Urothelium cell line (cell line): ENCODE data around the gene GPR17.

Experiments used
- DNase-seq: peaks from one replicate; pipeline ENCODE4 v3.0.0; 2011; ENCODE audit warnings: low spot score, mixed read lengths
- FAIRE-seq: peaks from 2 replicates; lab custom pipeline; 2011; peaks lifted over from hg19 to GRCh38; lab: Jason Lieb, UNC

Gene GPR17

DNA sequence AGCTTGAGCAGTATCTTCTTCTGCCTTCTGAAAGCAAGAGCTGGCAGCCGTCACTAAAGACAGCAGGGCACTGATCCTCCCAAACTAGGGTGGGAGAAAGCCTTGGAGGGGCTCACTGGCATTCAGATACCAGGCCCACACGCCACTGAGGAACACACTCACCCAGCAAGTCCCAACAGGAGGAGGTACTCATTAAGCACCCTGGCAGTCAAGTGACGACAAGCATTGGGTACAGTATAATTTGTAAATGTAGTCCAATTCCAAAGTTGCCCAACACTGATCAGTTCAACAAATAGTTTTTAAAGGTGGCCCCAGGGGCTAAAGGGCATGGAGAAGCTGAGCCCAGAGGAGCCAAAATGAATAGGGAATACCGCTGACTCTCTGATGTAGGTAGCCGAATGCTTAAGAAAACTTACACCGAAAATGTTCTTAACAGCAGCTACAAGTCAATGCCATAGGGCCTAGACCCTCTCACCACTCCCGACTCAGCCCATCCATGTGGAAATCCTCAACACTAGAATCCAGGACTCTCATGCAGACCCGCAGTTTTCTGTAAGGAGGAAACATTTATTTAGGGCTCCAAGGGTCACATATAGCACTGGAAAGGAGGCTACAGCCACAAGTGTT is 19.4 kb downstream of the GPR17 start:
- FAIRE-seq, result no peak
- DNase-seq, result no peak

DNA sequence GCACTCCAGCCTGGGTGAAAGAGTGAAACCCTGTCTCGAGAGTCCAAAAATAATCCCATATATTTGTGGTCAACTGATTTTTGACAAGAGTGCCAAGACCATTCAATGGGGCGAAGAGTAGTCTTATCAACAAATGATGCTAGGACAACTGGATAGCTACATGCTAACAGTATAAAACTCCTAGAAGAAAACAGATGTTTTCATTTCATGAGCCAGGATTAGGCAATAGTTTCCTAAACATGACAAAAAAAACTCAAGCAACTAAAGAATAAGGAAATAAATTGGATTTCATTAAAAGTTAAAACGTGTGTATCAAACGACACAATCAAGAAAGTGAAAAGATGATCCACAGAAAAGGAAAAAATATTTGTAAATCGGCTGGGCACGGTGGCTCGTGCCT is 23.1 kb downstream of the GPR17 start:
- DNase-seq (no peak), FAIRE-seq (no peak)

DNA sequence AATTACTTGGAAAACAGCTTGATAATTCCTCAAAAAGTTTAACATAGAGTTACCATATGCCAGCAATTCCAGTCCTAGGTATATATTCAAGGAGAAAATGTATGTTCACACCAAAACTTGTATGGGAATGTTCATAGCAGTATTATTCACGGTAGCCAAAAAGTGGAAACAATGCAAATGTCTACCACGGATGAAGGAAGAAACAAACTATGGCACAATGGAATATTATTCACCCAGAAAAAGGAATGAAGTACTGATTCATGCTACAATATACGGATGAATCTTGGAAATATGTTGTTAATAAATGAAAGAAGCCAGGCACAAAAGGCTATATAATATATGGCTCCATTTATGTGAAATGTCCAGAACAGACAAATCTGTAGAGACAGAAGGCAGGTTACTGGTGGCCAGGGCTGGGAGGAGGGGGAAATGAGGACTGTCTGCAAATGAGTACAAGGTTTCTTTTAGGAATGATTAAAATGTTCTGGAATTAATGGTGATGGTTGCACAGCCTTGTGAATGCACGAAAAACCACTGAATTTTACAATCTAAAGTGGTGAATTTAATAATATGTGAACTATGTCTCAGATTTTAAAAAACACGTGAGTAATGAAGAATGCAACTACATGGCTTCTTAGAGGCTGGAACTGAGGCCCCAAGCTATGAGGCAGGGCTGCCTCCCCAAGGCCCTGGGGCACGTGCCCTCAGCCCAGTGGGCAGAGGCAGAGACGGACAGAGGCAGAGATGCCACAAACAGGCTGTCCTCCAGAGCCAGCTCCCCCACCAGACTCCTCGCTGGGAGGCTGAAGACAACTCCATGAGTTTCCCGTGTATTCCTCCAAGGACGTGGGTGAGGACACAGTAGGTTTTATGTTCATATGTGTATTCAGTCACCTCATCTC is 24.4 kb downstream of the GPR17 start:
- FAIRE-seq (no peak), DNase-seq (no peak)

DNA sequence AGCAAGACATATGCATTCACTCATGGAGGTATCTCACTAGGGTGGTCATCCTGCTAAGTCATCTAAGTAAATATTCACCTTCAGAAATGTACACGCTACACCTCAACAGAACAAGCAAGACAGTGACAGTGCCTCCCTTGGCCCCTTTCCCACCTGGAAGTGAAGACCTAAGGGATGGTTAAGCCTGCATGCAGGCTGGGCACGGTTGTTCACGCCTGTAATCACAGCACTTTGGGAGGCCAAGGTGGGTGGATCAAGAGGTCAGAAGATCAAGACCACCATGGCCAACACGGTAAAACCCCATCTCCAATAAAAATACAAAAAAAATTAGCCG is 25.0 kb downstream of the GPR17 start:
- FAIRE-seq (no peak), DNase-seq (no peak)

DNA sequence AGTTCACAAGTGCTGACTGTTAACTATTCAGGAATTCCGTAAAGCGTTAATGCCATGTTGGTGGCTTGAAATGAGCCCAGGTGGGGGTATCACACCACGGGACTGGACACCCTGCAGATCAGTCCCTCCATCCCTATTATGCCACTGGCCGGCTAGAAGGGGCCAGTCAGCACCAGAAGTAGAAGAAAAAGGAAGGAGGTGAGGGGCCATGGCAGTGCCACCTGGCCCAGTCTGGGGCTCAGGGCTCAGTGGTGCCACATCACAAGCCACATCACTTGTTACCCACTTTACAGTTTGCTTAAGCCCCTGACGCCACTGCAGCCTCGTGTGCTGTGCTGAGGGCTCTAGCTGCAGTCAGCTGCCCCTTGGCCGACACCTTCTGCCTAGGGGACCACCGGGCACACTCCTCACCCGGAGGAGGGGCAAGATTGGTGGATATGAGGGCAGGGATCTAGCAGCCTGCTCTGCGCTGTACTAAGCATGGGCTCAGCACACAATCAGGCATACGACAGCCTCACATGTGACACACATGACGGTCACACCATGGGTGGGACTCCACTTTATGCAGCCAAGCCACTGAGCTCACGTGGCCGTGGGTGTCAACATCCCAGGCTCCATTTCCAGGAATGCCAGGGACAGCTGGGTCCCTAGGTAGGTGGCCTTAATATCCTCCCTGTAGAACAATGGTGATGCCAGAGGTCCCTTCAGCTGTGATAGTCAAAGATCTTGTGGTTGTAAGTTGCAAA is 25.8 kb downstream of the GPR17 start:
- DNase-seq (no peak), FAIRE-seq (peak; percentile 27)

DNA sequence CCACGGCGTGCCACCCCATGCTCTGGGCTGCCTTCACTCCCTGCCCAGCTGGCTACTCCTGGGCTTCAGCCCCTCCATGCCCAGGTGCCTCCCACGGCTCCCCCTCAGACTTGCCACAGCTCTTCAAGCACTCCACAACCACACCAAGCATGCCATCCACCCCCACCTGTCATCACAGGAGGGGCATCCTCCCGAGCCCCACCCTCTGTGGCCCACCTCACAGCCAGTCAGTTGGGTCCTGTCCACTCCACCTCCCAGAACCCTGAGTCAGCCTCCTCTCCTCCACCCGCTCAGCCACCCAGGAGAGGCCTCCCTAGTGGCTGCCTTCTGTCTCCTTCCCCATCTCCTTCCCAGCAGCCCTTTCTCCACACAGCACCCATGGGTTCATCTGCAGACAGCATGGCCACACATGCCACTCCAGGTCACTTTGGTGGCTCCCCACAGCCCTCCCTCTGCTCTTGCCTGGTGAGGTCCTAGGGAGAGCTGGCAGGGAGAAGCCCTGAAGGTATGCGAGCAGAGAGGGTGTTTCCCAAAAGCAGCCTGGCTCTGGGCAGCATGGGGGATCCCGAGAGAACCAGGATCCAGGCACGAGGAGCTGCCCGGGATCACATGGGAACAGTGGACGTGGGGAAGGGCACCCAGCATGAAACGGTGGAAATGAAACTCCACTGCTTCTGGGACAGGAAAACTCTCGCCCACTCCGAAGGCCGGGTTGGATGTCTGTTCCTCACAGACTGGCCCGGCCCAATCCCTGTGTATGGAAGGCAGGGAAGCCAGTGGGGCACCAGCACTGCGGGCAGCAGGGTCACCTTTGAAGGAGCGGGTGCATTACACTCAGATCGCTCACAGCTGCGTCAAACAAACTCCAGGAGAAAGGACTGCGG is 26.6 kb downstream of the GPR17 start:
- DNase-seq, result no peak
- no peak for FAIRE-seq

DNA sequence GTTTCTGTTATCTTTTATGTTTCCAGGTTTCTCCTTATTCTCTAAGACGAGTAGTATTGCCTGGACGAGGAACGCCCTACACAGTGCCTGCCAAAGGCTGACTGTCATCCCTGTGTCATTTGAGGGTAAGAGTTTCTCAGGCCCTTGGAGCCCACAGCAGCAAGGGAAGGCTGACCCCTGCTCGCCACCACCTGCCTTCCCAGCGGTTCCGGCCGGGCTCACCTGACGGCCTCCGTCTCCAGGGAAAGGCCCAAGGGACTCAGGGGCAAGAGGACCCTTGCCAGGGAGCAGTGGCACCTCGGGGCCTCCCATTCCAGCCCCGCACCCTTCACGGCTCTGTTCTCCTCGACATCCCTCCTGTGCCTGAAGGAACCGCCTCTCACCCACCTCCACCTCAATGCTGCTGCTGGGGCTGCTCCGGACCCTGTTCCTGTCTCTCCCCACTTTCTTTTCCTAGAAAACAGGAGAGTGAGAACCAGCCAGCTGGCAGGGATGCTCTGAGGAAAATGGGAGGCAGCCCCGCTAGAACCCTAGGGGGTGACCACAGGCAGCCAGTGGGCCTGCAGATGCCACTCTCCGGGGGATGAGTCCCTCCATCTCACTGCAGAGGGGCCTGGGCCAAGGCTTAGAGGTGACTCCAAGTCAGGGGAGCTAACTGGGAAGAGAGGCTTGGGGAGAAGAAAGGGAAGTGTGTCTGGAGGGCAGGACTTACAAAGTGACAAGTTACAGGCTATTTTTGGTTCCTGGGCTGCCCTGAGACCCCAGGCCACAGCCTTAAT is 27.5 kb downstream of the GPR17 start:
- DNase-seq (no peak), FAIRE-seq (no peak)

DNA sequence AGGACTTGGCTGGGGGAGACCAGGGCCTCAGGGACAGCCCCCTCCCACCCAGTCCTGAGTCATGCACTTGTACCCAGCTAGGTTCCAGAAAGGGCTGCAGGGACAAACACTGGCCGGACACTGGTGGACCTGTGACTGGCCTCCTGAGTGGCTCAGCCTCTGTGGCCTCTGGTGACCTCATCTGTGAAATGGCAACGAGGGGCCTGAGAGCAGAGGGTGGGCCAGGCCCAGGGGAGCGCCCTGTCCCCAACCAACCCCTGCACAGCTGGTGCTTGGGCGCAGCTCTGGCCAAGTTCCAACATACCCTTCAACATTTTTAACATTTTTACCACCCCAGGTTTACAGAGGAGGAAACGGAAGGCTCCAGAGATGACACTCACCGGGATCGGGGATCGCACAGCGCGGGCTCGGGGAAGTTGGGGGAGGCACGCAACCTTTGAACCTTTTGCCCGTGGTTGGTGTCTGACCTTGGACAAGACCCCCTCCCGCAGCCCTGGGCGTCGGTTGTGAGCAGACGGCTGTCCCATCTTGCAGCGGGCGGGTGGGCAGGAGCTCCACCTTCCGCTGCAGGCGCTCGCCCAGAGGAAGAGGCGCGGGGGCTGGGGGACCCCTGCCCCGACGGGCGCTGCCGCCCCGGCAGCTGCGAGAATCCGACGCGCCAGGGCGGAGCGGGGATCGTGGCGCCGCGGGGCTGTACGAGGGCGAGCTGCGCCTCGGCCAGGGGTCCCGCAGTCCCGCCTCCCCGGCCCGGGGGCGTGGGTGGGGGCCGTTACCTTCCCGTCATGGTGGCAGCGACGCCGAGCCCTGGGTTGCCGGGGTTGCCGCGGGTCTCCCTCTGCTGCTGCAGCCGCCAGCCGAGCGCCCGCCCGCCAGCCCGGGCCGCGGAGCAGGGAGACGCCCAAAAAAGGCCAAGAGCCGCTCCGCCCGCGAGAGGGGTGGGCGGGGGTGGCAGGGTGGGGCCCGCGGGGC is 28.6 kb downstream of the GPR17 start:
- peak; percentile 79 for FAIRE-seq
- DNase-seq, result peak; percentile 77

DNA sequence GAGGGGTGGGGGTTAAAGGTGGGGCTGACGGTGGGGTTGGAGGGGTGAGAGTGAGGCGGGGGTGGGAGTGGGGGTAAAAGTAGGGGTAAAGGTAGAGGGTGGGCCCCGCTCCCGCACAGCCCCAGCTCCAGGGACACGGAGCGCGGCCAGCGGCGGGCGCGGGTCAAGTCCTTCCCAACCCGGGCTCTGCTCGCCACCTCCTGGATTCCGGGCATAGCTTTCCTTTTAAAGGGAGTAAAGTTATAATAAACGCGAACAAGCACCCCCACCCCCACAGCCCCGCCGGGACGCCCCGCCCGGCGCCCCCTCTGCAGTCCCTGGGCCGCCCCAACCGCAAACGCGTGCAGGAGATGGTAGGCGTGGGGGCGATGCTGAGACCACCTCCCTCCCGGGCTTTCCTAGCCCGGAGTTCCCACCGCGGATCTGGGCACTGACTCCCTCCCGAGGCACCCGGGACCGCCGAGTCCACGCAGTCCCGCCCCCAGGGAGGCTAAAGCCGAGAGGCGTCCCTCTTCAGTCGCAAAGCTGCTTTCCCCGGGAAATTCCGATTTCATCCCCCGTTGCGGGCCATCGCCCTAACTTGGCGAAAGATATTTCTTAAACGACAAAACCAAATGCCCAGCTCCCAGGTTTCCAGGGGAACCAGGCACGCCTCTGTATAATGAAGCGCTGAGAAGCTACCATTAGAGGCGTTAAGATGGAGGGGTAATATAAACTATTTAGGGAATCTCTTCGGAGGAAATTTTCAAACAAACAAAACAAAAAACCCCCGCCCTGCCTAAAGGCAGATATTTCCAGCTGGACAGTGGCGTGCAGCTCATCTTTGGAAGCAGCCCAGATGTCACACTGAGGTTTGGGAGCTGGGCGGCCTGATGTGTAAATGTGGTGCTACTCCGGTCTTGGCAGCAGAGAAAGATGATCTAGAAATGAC is 29.6 kb downstream of the GPR17 start, which contains the start of gene LIMS2:
TSS of gene LIMS2 (minus strand) at position 200 of the 931 bp plus-strand sequence. CDS start 506 bp downstream, outside the sequence.
- DNase-seq, result peak; percentile 80
- FAIRE-seq, result no peak

DNA sequence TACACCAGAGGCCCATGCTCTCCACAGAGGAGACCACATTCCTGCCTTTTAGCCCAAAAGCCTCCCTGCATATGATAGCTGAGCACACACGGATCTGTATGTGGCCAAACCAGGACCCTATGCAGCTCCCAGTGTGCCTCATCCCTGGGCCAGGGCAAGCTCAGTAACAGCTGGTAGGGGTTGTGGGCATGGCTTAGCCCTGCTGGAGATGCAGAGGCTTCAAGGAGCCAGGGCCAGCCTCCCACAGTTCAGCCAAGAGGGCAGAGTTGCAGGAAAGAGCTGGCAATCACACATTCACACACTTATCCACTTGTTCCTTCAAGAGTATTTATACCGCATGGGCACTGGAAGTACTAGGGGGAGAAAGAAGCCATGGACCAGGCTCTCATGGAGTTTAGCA is 31.0 kb downstream of the GPR17 start:
- DNase-seq, result no peak
- FAIRE-seq, result no peak

DNA sequence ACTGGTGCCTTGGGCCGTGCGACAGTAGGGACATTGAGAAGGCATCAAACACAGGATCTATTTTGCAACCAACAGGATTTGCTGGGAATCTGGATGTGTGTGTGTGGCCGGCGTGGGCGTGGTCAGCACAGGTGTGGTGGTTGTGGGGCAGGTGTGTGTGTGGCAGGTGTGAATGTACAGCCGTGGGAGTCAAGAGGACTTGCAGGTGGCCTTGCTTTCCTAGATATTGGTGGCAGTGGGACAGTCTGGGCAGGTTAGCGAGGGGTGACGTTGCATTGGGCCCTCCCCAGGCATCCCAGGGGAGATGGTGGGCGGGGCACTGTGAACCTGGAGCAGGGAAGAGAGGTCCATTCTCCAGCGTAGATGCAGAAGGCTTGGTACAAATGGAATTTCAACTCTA is 32.6 kb downstream of the GPR17 start:
- DNase-seq (no peak), FAIRE-seq (no peak)

DNA sequence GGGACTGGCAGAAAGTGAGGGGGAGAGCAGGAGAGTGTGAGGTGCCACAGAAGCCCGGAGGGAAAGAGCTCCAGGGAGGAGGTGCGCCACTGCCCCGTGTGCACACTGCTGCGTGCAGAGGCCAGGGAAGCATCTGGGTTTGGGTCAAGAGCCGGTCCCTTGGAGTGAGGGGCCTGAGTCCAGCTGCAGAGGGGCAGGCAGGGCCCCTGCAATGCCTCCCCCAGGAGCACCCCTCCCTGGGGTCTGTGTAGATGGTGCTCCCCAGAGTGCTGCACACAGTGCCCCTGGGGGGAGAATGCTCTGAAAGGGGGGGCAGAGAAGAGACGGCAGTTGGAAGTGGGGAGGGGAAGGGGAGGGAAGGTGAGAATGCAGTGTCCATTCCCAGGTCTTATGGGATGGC is 33.0 kb downstream of the GPR17 start:
- FAIRE-seq (no peak), DNase-seq (no peak)

DNA sequence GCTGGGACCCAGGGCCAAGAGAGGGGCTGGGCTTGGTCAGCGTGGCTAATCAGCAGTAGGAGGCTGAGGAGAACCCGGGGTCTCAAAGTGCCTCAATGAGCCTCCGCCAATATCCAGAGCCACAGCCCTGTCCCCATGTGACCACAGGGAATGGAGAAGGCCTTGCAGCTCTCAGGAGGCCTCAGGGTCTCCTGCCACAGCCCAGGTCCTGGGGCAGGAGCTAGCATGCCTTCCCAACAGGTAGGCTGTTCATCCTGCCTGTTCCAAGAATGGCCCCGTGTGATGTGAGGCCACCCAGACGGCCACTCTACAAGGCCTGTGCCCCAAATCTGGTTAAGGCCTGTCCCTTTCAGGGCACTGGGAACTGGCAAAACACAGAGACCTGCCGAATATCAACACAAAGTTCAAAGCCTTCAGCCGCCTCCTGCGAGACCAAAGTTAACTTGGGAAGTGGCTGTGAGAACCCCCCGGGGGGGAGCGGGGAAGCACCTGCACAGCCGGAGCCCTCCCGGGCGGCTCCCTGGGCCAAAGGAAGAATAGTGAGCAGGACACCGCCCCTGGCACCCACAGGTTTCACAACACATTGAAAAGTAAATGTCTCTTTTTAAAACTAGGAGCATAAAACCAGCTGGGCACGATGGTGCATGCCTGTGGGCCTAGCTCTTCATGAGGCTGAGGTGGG is 33.9 kb downstream of the GPR17 start:
- no peak for FAIRE-seq
- no peak for DNase-seq

DNA sequence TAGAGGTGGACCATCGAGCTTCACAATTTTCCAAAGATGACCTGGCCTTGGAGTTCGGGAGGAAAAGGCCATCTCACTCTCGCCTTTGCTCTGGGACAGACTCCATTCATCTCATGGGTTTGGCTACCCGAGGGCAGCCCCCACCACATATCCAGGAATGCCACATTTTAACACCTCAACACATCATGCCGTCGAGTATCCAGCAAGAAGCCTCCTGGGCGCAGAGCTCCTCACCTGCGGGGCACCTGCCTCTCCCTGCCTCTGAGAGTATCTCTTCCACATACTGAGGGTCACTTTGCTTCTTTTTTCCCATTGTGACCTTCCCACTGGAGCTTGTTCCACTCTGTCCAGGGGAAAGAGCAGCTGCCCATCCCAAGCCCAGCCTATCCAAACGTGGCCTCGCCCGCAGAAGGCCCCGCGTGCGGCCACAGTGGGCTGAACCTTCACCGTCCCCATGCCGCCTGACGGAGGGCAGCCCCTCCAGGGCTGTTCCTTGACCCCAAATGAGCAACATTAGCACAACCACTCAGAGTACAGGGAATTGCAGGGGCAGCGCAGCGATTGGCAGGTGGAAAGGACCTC is 34.8 kb downstream of the GPR17 start:
- FAIRE-seq (no peak), DNase-seq (no peak)

DNA sequence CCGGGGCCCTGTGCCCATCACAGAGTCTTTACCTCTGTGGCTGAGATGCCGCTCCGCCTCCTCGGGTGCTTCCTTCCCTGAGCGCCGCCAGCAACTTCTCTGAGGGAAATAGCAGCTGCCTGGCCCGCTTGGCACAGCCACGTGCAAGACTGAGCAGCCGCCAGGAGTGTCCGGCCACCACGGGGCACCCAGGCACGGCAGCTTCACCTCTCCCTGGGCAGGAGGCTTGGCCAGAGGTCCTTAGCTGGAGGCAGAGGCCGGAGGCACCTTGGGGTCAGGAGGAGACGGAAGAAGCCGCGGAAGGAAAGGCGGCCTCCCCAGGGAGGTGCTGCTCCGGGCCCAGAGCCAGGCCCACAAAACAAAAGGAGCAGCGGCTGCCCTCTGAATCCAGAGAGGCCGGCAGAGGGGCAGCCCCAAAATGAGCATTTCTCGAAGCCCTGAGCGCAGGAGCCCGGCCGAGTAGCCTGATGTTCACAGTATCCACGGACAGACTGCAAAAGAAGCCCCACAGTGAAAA is 35.4 kb downstream of the GPR17 start:
- no peak for DNase-seq
- FAIRE-seq, result no peak

DNA sequence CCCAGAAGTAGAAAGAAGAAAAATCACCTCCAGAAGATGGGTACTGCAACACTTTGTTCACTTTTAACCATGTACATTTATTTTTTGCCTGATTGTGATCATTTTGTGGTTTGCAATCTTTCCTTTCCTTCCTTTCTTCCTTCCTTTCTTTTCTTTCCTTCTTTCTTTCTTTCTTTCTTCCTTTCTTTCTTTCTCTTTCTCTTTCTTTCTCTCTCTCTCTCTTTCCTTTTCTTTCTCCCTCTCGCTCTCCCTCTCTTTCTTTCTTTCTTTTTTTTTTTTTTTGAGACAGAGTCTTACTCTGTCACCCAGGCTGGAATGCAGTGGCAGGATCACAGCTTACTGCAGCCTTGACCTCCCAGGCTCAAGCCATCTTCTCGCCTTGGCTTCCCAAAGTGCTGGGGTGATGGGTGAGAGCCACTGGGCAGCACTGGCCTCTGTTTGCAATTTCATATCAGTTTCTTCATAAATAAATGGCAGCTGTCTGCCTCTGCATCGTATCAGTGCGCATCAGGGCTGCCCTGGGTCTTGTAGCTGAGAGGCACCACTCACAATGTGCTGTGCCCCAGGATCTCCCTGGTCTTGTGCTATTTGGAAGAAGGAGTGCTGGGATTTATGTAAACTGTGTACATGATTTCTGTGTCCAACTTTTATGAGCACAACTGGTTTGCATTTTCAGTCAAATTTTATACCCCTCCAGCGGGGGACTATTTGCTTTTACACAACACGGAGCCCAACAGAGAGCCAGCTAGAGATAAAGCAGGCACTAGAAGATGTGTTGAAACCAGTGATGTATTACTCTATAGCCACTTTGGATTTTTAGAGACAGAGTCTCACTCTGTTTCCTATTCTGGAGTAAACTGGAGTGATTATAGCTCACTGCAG is 36.3 kb downstream of the GPR17 start:
- FAIRE-seq (no peak), DNase-seq (no peak)
